MCF 10A (cell line): ENCODE measurements around the gene C1orf105. TPM values are rescaled to one million over a fixed set of nuclear protein-coding genes. Genes with fewer than 3 reads are reported as not detected.

Source experiments
- BruUV-seq: library from RNA; stranded (reverse); fragments of 400-500 nt; replicated peaks from 2 replicates; lab custom pipeline; 2021; lab: Mats Ljungman, UMichigan
- CTCF ChIA-PET: fragments of 300-600 bp; sonication (Branson Sonifier 250); formaldehyde crosslinking; extraction: SDS; loops from one replicate; lab custom pipeline; 2021; ENCODE audit warnings: antibody characterized with exemption, inconsistent platforms; lab: Yijun Ruan, JAX
- POLR2A ChIA-PET: fragments of 300-600, 350-650 bp; sonication (Branson Sonifier 250); formaldehyde crosslinking; extraction: SDS; loops from one replicate; lab custom pipeline; 2020; ENCODE audit warnings: antibody characterized with exemption, inconsistent platforms; lab: Yijun Ruan, JAX
- DNase-seq: peaks from one replicate; pipeline ENCODE4 v3.0.0-alpha.2; 2018; ENCODE audit not compliant: unreplicated experiment
- H3K27ac Mint-ChIP-seq: one replicate; pipeline ENCODE4 v1.8.0; 2022; ENCODE audit warnings: mild to moderate bottlenecking, low read depth, mixed read lengths; ENCODE audit not compliant: unreplicated experiment
- H3K27me3 Mint-ChIP-seq: one replicate; pipeline ENCODE4 v1.8.0; 2022; ENCODE audit warnings: mixed read lengths; ENCODE audit not compliant: insufficient read depth, unreplicated experiment
- H3K36me3 Mint-ChIP-seq: one replicate; pipeline ENCODE4 v1.8.0; 2022; ENCODE audit warnings: mild to moderate bottlenecking, moderate library complexity, mixed read lengths; ENCODE audit not compliant: insufficient read depth, unreplicated experiment
- H3K4me1 Mint-ChIP-seq: one replicate; pipeline ENCODE4 v1.8.0; 2022; ENCODE audit warnings: mixed read lengths; ENCODE audit not compliant: insufficient read depth, unreplicated experiment
- H3K4me3 Mint-ChIP-seq: one replicate; pipeline ENCODE4 v1.8.0; 2022; ENCODE audit warnings: mild to moderate bottlenecking, moderate library complexity, mixed read lengths; ENCODE audit not compliant: unreplicated experiment
- H3K9me3 Mint-ChIP-seq: one replicate; pipeline ENCODE4 v1.8.0; 2022; ENCODE audit warnings: mixed read lengths; ENCODE audit not compliant: unreplicated experiment
- intact Hi-C: fragments of 100-400 bp; cut with micrococcal nuclease; formaldehyde crosslinking; loops from 2 replicates; pipeline ENCODE4 v1.14.1; 2022
- total RNA-seq: library from RNA; stranded (reverse); gene quantifications from 2 replicates; pipeline ENCODE4 v1.2.3, GENCODE V29; 2022
- TF ChIP-seq, protein P1 (sequence below): fragments of 200-600 bp; IDR thresholded peaks from one replicate; pipeline ENCODE4 v1.8.0; 2022; ENCODE audit warnings: antibody characterized with exemption, mild to moderate bottlenecking; ENCODE audit not compliant: unreplicated experiment

Gene C1orf105
- total RNA-seq, 1 experiment from 2014 or later, result not detected

DNA sequence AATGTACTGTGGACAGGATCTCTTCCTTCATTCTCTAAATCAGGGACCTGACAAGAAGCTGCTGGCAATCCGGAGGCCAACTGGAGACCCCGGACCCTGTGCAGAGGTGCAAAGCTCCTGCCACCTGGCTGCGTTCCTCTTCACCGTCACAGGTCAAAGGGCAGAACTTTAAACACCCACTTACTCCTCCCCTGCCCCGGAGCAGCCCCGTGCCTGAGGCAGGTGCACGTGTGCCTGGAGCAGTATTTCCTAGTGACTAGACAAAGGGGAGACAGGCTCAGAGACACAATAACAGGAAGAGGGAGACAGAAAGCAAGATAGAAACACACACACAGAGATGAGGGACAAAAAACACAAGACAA is 30.0 kb downstream of the C1orf105 start:
- Mint-ChIP-seq H3K9me3 (no peaks in the 10 kb centered on the region), H3K4me3 (no peak overlapping the region), H3K27ac (no peak overlapping the region), H3K27me3 (no peaks in the 10 kb centered on the region), H3K4me1 (peaks cover 28% of the 10 kb centered on the region), H3K36me3 (no peaks in the 10 kb centered on the region)
- DNase-seq, result no peak
- TF ChIP-seq, protein P1, sequence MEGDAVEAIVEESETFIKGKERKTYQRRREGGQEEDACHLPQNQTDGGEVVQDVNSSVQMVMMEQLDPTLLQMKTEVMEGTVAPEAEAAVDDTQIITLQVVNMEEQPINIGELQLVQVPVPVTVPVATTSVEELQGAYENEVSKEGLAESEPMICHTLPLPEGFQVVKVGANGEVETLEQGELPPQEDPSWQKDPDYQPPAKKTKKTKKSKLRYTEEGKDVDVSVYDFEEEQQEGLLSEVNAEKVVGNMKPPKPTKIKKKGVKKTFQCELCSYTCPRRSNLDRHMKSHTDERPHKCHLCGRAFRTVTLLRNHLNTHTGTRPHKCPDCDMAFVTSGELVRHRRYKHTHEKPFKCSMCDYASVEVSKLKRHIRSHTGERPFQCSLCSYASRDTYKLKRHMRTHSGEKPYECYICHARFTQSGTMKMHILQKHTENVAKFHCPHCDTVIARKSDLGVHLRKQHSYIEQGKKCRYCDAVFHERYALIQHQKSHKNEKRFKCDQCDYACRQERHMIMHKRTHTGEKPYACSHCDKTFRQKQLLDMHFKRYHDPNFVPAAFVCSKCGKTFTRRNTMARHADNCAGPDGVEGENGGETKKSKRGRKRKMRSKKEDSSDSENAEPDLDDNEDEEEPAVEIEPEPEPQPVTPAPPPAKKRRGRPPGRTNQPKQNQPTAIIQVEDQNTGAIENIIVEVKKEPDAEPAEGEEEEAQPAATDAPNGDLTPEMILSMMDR, result no peak
- ChIA-PET CTCF (interaction anchor here (0.5 to 7.5 kb wide), 31 partner anchors 9 to 507 kb away, joined by 3 to 89 read pairs (median 4); no protein-coding TSS in a partner anchor), POLR2A (interaction anchor here (0.5 to 7.1 kb wide), 10 partner anchors 9 to 856 kb away, joined by 3 to 43 read pairs (median 4); partner anchors contain the start of gene SUCO)
- intact Hi-C loops, result loop anchor here (1.0 to 5.0 kb wide), 4 partner anchors 82 to 269 kb away; no protein-coding TSS in a partner anchor
- no TSS peak for BruUV-seq

DNA sequence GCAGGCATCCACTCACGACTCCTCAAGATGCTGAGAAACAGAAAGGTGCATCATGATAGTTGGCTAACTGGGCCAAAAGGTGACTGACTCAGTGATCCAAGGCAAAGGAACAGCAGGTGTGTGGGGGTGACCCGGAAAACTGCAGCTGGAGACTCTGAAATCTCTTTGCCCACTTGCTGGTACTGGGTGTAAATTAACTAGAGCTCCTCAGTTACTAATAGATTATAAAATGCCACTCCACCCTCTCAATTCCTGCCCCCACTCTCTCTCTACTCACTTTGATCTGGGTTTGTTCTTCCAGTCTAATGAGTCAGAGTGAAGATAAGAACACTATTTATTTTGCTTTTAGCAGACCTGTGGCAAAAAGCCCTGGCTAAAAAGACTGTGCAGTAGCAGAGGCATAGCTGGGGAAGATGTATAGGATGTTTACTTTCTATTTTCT is 30.5 kb downstream of the C1orf105 start:
- CTCF ChIA-PET, result interaction anchor here (0.6 to 7.5 kb wide), 29 partner anchors 10 to 449 kb away, joined by 3 to 89 read pairs (median 4); no protein-coding TSS in a partner anchor
- POLR2A ChIA-PET, result interaction anchor here (0.5 to 7.1 kb wide), 12 partner anchors 9 to 1417 kb away, joined by 3 to 43 read pairs (median 4); partner anchors contain the start of genes SUCO and ZBTB37
- TF ChIP-seq, protein P1, result no peak
- H3K27me3 Mint-ChIP-seq, result no peaks in the 10 kb centered on the region
- intact Hi-C loops, result loop anchor here (2.0 to 5.0 kb wide), 2 partner anchors 136 to 158 kb away; no protein-coding TSS in a partner anchor
- H3K9me3 Mint-ChIP-seq, result no peaks in the 10 kb centered on the region
- H3K4me1 Mint-ChIP-seq, result peaks cover 28% of the 10 kb centered on the region
- no peak for DNase-seq
- no peak overlapping the region for H3K4me3 Mint-ChIP-seq
- H3K27ac Mint-ChIP-seq, result no peak overlapping the region
- no peaks in the 10 kb centered on the region for H3K36me3 Mint-ChIP-seq
- no TSS peak for BruUV-seq

DNA sequence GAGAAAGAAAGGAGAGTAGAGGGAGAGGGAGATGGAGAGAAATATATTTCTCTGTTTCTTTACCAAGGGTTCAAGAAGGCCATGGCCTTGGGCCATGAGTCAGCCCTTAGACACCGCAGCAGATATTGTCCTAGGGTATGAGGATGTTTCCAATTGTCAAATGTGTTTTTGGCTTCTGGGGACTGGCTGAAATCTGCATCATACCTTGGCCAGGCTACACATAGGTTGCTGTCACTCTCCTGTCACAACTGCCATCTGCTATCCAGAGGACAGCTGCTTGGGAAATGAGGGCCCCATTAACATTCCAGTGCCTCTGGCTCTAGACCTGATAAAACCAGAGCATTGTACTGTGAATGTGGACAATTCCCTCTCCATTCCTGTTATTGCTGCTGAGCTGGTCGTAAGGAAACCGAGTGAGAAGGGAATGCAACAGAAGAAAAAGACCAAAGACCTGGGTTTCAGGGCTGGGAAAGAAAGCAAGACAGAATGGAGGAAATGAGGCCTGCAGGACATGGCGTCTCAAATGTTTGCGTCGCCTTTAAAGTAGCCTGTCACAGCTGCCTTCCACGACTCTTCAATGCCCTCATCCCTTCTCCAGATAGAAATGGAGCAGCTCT is 32.2 kb downstream of the C1orf105 start:
- POLR2A ChIA-PET, result interaction anchor here (0.7 to 7.1 kb wide), 3 partner anchors 34 to 711 kb away, joined by 3 to 43 read pairs (median 4); partner anchors contain the start of gene SUCO
- Mint-ChIP-seq H3K9me3 (no peaks in the 10 kb centered on the region), H3K27ac (no peak overlapping the region), H3K27me3 (no peaks in the 10 kb centered on the region), H3K4me3 (no peak overlapping the region), H3K36me3 (no peaks in the 10 kb centered on the region), H3K4me1 (peaks cover 28% of the 10 kb centered on the region)
- BruUV-seq, result no TSS peak
- DNase-seq, result no peak
- CTCF ChIA-PET, result interaction anchor here (0.6 to 7.5 kb wide), 12 partner anchors 8 to 1366 kb away, joined by 3 to 89 read pairs (median 4); partner anchors contain the start of genes PIGC and SUCO
- intact Hi-C loops, result loop anchor here (5.0 kb wide), 1 partner anchor 135 kb away; no protein-coding TSS in a partner anchor
- TF ChIP-seq, protein P1, result no peak

DNA sequence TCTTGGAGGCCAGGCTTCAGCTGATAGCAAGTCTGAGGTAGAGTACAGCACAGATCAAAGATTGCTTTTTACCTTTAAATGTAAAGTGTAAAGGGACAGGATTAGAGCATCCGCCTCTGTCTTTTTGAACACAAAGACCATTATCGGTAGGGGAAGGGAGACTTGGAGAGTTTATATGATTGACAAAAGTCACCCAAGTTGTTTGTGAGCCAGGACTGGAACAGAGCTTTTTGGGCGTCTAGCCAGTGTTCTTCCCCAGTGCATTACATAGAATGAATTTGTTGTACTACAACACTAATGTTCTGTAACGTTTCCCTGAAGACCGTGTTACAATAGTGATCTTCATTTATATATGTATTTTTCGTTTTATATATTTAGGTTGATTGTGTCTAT is 32.7 kb downstream of the C1orf105 start:
- POLR2A ChIA-PET, result interaction anchor here (0.6 to 7.1 kb wide), 2 partner anchors 79 to 236 kb away, joined by 3 to 43 read pairs; partner anchors contain the start of gene SUCO
- BruUV-seq, result no TSS peak
- CTCF ChIA-PET, result interaction anchor here (0.6 to 7.5 kb wide), 14 partner anchors 9 to 1365 kb away, joined by 3 to 89 read pairs (median 4); partner anchors contain the start of genes PIGC and SUCO
- TF ChIP-seq, protein P1, result no peak
- Mint-ChIP-seq H3K4me1 (peaks cover 28% of the 10 kb centered on the region), H3K9me3 (no peaks in the 10 kb centered on the region), H3K27ac (no peak overlapping the region), H3K4me3 (no peak overlapping the region), H3K27me3 (no peaks in the 10 kb centered on the region), H3K36me3 (no peaks in the 10 kb centered on the region)
- no peak for DNase-seq
- intact Hi-C loops, result loop anchor here (5.0 kb wide), 1 partner anchor 134 kb away; no protein-coding TSS in a partner anchor
